H1 (cell line): ENCODE results near the gene ZCCHC18. TPM values are rescaled to one million over a fixed set of nuclear protein-coding genes. Genes with fewer than 3 reads are reported as not detected.

Experiments used
- ASH2L ChIP-seq: fragments of 200-600, 300-600 bp; sonication (generic); IDR thresholded peaks from one replicate; pipeline ENCODE4 v1.7.1; 2017; ENCODE audit warnings: low read length
- CTBP2 ChIP-seq: IDR thresholded peaks from 2 replicates; pipeline ENCODE4 v1.7.0; 2011; ENCODE audit warnings: borderline replicate concordance, mild to moderate bottlenecking, moderate library complexity, mixed read lengths, low read length; ENCODE audit not compliant: insufficient read depth, insufficient read length
- HDAC6 ChIP-seq: IDR thresholded peaks from one replicate; pipeline ENCODE4 v1.7.1; 2012; ENCODE audit warnings: low read depth, mild to moderate bottlenecking, inconsistent platforms, low read length, moderate library complexity
- POLR2AphosphoS5 ChIP-seq: IDR thresholded peaks from 2 replicates; pipeline ENCODE4 v1.6.1; 2011; ENCODE audit warnings: low read depth, low read length
- POU5F1 ChIP-seq: IDR thresholded peaks from 2 replicates; pipeline ENCODE4 v1.6.1; 2011; ENCODE audit warnings: low read depth, mild to moderate bottlenecking, low read length, moderate library complexity
- RBBP5 ChIP-seq: IDR thresholded peaks from 2 replicates; pipeline ENCODE4 v1.7.1; 2012; ENCODE audit warnings: low read depth, mild to moderate bottlenecking, inconsistent platforms, low read length, moderate library complexity, borderline replicate concordance
- SIRT6 ChIP-seq: IDR thresholded peaks from one replicate; pipeline ENCODE4 v1.7.1; 2012; ENCODE audit warnings: low read length, inconsistent platforms
- SP1 ChIP-seq: IDR thresholded peaks from 2 replicates; pipeline ENCODE4 v1.6.1; 2011; ENCODE audit warnings: low read depth, low read length
- TBP ChIP-seq: IDR thresholded peaks from 2 replicates; pipeline ENCODE4 v1.6.1; 2011; ENCODE audit warnings: low read depth, low read length, improper control_type of control experiment
- TCF12 ChIP-seq: IDR thresholded peaks from 2 replicates; pipeline ENCODE4 v1.6.1; 2011; ENCODE audit warnings: low read depth, mild to moderate bottlenecking, low read length
- TEAD4 ChIP-seq: IDR thresholded peaks from 2 replicates; pipeline ENCODE4 v1.6.1; 2012; ENCODE audit warnings: low read depth, low read length, inconsistent platforms, mixed read lengths
- polyA plus RNA-seq, 7 experiments: library from polyadenylated mRNA; depleted of rRNA in 3 of 7; stranded (reverse) in 5 of 7; unstranded in 2 of 7; fragments of >200 nt in 5 of 7; fragments of 200-250 nt in 2 of 7; gene quantifications; 1 replicate in 5 of 7; 2 replicates in 1 of 7; 4 replicates in 1 of 7; pipeline versions ENCODE4 v1.2.1 to v1.2.3, GENCODE V29; 2011 to 2013; ENCODE audit warnings: missing spikeins in 2 of 7, mixed read lengths in 2 of 7
- total RNA-seq: library from RNA; stranded (reverse); fragmentation: NEBNext Ultra II Directional; extraction: Animal tissue kit (Norgen Biotek cat#: 25700); gene quantifications from 2 replicates; pipeline ENCODE4 v1.2.1, GENCODE V29; 2021
- TF ChIP-seq, protein P1 (sequence below): fragments of 300-600 bp; sonication (generic); IDR thresholded peaks from 2 replicates; pipeline ENCODE4 v1.7.1; 2012; ENCODE audit warnings: low read length, moderate library complexity, mild to moderate bottlenecking, inconsistent platforms; ENCODE audit not compliant: insufficient replicate concordance

ZCCHC18 gene
- total and polyA plus RNA-seq, 2 of the 8 experiments (the other 6 are each of a cell fraction or from before 2014, with no cell fraction given) = 3.7 to 8.8 TPM

DNA sequence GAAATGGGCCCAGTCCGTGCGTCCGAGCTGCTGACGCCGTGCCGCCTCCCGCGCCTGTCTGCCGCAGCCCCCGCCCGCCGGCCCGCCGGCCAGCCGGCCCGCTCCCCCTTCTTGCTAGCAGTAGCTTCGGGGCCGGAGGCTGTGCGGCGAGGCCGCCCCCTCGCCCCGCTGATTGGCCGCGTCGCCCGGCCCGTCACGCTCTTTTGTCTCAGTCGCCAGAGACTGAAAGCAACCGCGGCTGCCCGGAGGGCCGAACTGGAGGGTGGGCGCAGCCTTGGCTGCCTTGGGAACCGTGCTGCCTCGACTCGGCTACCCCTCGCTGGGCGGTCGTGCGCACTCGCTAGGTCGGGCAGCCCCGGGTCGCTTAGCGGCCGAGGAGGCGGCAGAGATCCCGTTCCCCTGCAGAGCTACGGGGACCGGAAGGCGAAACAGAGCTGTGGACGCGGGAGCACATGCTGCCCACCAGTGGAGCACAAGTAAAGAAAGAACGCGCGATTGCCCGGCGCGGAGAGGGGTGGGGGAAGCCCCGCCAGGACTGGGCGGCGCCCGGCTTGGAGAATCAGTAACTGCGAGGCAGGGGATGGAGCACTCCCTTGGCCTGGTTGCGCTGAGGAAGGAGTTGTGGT is at the start of gene ZCCHC18 (continued):
- TF ChIP-seq HDAC6 (no peak), TBP (peak; percentile 43; the same call in 1 of the 2 replicates), SP1 (no peak), TCF12 (no peak), SIRT6 (no peak), POLR2AphosphoS5 (peak; percentile 40; the same call in 1 of the 2 replicates), POU5F1 (no peak), RBBP5 (no peak), ASH2L (no peak), CTBP2 (no peak), TEAD4 (no peak)
- TF ChIP-seq, protein P1, sequence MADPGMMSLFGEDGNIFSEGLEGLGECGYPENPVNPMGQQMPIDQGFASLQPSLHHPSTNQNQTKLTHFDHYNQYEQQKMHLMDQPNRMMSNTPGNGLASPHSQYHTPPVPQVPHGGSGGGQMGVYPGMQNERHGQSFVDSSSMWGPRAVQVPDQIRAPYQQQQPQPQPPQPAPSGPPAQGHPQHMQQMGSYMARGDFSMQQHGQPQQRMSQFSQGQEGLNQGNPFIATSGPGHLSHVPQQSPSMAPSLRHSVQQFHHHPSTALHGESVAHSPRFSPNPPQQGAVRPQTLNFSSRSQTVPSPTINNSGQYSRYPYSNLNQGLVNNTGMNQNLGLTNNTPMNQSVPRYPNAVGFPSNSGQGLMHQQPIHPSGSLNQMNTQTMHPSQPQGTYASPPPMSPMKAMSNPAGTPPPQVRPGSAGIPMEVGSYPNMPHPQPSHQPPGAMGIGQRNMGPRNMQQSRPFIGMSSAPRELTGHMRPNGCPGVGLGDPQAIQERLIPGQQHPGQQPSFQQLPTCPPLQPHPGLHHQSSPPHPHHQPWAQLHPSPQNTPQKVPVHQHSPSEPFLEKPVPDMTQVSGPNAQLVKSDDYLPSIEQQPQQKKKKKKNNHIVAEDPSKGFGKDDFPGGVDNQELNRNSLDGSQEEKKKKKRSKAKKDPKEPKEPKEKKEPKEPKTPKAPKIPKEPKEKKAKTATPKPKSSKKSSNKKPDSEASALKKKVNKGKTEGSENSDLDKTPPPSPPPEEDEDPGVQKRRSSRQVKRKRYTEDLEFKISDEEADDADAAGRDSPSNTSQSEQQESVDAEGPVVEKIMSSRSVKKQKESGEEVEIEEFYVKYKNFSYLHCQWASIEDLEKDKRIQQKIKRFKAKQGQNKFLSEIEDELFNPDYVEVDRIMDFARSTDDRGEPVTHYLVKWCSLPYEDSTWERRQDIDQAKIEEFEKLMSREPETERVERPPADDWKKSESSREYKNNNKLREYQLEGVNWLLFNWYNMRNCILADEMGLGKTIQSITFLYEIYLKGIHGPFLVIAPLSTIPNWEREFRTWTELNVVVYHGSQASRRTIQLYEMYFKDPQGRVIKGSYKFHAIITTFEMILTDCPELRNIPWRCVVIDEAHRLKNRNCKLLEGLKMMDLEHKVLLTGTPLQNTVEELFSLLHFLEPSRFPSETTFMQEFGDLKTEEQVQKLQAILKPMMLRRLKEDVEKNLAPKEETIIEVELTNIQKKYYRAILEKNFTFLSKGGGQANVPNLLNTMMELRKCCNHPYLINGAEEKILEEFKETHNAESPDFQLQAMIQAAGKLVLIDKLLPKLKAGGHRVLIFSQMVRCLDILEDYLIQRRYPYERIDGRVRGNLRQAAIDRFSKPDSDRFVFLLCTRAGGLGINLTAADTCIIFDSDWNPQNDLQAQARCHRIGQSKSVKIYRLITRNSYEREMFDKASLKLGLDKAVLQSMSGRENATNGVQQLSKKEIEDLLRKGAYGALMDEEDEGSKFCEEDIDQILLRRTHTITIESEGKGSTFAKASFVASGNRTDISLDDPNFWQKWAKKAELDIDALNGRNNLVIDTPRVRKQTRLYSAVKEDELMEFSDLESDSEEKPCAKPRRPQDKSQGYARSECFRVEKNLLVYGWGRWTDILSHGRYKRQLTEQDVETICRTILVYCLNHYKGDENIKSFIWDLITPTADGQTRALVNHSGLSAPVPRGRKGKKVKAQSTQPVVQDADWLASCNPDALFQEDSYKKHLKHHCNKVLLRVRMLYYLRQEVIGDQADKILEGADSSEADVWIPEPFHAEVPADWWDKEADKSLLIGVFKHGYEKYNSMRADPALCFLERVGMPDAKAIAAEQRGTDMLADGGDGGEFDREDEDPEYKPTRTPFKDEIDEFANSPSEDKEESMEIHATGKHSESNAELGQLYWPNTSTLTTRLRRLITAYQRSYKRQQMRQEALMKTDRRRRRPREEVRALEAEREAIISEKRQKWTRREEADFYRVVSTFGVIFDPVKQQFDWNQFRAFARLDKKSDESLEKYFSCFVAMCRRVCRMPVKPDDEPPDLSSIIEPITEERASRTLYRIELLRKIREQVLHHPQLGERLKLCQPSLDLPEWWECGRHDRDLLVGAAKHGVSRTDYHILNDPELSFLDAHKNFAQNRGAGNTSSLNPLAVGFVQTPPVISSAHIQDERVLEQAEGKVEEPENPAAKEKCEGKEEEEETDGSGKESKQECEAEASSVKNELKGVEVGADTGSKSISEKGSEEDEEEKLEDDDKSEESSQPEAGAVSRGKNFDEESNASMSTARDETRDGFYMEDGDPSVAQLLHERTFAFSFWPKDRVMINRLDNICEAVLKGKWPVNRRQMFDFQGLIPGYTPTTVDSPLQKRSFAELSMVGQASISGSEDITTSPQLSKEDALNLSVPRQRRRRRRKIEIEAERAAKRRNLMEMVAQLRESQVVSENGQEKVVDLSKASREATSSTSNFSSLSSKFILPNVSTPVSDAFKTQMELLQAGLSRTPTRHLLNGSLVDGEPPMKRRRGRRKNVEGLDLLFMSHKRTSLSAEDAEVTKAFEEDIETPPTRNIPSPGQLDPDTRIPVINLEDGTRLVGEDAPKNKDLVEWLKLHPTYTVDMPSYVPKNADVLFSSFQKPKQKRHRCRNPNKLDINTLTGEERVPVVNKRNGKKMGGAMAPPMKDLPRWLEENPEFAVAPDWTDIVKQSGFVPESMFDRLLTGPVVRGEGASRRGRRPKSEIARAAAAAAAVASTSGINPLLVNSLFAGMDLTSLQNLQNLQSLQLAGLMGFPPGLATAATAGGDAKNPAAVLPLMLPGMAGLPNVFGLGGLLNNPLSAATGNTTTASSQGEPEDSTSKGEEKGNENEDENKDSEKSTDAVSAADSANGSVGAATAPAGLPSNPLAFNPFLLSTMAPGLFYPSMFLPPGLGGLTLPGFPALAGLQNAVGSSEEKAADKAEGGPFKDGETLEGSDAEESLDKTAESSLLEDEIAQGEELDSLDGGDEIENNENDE = no peak
